Gastrocnemius medialis (tissue), 4 donors: Measurements from ENCODE around the gene TMEM150C.

Experiments used
- POLR2A ChIP-seq, 2 donors: fragments of 450-650 bp; IDR thresholded peaks; one replicate each; pipeline ENCODE4 v1.6.1; 2017; ENCODE audit warnings: antibody characterized with exemption in 2 of 2, mild to moderate bottlenecking in 2 of 2, moderate library complexity in 2 of 2
- TF ChIP-seq, protein P1 (sequence below), 5 experiments: fragments of 450-650 bp in 3 of 5; fragments of 200-600 bp in 2 of 5; sonication (generic) in 2 of 5; IDR thresholded peaks in 4 of 5; conservative IDR thresholded peaks in 1 of 5; 1 replicate in 4 of 5; 2 replicates in 1 of 5; pipeline ENCODE4 v1.5.1; 2016 to 2019; ENCODE audit warnings: antibody characterized with exemption in 5 of 5, mild to moderate bottlenecking in 3 of 5, moderate library complexity in 3 of 5

DNA sequence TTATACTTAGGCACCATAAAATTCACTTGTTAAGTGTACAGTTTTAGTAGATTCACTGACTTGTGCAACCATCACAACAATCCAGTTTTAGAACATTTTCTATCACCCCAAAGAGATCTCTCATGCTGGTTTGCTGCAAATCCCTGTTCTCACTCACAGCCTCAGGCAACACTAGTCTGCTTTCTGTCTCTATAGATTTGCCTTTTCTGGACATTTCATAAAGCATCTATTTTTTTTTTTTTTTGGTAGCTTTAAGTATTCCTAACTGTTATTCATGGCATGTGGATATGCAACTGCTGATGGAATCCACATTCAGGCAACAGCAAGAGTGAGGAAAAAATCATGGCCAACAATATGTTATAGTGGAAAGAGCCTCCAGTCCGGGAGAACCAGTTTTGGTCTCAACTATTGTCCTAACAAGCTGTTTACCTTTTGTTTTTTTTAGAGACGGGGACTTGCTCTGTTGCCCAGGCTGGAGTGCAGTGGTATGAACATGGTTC is 27.0 kb upstream of the TMEM150C start:
- TF ChIP-seq, protein P1, sequence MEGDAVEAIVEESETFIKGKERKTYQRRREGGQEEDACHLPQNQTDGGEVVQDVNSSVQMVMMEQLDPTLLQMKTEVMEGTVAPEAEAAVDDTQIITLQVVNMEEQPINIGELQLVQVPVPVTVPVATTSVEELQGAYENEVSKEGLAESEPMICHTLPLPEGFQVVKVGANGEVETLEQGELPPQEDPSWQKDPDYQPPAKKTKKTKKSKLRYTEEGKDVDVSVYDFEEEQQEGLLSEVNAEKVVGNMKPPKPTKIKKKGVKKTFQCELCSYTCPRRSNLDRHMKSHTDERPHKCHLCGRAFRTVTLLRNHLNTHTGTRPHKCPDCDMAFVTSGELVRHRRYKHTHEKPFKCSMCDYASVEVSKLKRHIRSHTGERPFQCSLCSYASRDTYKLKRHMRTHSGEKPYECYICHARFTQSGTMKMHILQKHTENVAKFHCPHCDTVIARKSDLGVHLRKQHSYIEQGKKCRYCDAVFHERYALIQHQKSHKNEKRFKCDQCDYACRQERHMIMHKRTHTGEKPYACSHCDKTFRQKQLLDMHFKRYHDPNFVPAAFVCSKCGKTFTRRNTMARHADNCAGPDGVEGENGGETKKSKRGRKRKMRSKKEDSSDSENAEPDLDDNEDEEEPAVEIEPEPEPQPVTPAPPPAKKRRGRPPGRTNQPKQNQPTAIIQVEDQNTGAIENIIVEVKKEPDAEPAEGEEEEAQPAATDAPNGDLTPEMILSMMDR (IDR thresholded peaks at IDR 0.05 in 4 of 5, conservative IDR thresholded peaks at IDR 0.05 in 1 of 5): no peak
- TF ChIP-seq POLR2A (IDR thresholded peaks at IDR 0.05): no peak
